KMS-11 (cell line): Measurements from ENCODE around the gene SHC3.

ENCODE experiments used
- H2AFZ ChIP-seq: fragments of 200-600 bp; sonication (generic); 2 replicates; pipeline ENCODE4 v1.6.1; 2016; ENCODE audit warnings: antibody characterized with exemption, mixed run types, low read depth
- H3K27ac ChIP-seq: fragments of 200-600 bp; sonication (generic); 2 replicates; pipeline ENCODE4 v1.6.1; 2016; ENCODE audit warnings: mild to moderate bottlenecking, mixed run types
- H3K27me3 ChIP-seq: fragments of 200-600 bp; sonication (generic); 2 replicates; pipeline ENCODE4 v1.6.1; 2017; ENCODE audit warnings: mild to moderate bottlenecking, low read depth, mixed run types, moderate library complexity; ENCODE audit not compliant: insufficient read depth
- H3K36me3 ChIP-seq: fragments of 200-600 bp; sonication (generic); 2 replicates; pipeline ENCODE4 v1.6.1; 2017; ENCODE audit warnings: mild to moderate bottlenecking, mixed run types; ENCODE audit not compliant: insufficient read depth
- H3K4me1 ChIP-seq: fragments of 200-600 bp; sonication (generic); 2 replicates; pipeline ENCODE4 v1.6.1; 2016; ENCODE audit warnings: mild to moderate bottlenecking, low read depth, mixed run types; ENCODE audit not compliant: poor library complexity, severe bottlenecking
- H3K4me2 ChIP-seq: fragments of 200-600 bp; sonication (generic); 2 replicates; pipeline ENCODE4 v1.7.0; 2016; ENCODE audit warnings: mild to moderate bottlenecking, mixed run types
- H3K4me3 ChIP-seq: fragments of 200-600 bp; sonication (generic); IDR thresholded peaks from 2 replicates; pipeline ENCODE4 v1.6.1; 2017; ENCODE audit warnings: low read depth, low read length, mixed read lengths; ENCODE audit not compliant: insufficient read depth
- H3K79me2 ChIP-seq: fragments of 200-600 bp; sonication (generic); 2 replicates; pipeline ENCODE4 v1.6.1; 2016; ENCODE audit warnings: low read depth, mixed run types; ENCODE audit not compliant: insufficient read depth
- H3K9ac ChIP-seq: fragments of 200-600 bp; sonication (generic); 2 replicates; pipeline ENCODE4 v1.6.1; 2016; ENCODE audit warnings: mild to moderate bottlenecking, mixed run types
- H4K20me1 ChIP-seq: fragments of 200-600 bp; sonication (generic); 2 replicates; pipeline ENCODE4 v1.6.1; 2016; ENCODE audit warnings: mild to moderate bottlenecking, mixed run types; ENCODE audit not compliant: insufficient read depth
- TF ChIP-seq, protein P1 (sequence below): fragments of 200-600 bp; sonication (generic); conservative IDR thresholded peaks from 2 replicates; pipeline ENCODE4 v1.6.1; 2017; ENCODE audit warnings: low read depth, mild to moderate bottlenecking, antibody characterized with exemption, low read length, moderate library complexity, mixed read lengths

SHC3 gene, protein sequence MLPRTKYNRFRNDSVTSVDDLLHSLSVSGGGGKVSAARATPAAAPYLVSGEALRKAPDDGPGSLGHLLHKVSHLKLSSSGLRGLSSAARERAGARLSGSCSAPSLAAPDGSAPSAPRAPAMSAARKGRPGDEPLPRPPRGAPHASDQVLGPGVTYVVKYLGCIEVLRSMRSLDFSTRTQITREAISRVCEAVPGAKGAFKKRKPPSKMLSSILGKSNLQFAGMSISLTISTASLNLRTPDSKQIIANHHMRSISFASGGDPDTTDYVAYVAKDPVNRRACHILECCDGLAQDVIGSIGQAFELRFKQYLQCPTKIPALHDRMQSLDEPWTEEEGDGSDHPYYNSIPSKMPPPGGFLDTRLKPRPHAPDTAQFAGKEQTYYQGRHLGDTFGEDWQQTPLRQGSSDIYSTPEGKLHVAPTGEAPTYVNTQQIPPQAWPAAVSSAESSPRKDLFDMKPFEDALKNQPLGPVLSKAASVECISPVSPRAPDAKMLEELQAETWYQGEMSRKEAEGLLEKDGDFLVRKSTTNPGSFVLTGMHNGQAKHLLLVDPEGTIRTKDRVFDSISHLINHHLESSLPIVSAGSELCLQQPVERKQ

DNA sequence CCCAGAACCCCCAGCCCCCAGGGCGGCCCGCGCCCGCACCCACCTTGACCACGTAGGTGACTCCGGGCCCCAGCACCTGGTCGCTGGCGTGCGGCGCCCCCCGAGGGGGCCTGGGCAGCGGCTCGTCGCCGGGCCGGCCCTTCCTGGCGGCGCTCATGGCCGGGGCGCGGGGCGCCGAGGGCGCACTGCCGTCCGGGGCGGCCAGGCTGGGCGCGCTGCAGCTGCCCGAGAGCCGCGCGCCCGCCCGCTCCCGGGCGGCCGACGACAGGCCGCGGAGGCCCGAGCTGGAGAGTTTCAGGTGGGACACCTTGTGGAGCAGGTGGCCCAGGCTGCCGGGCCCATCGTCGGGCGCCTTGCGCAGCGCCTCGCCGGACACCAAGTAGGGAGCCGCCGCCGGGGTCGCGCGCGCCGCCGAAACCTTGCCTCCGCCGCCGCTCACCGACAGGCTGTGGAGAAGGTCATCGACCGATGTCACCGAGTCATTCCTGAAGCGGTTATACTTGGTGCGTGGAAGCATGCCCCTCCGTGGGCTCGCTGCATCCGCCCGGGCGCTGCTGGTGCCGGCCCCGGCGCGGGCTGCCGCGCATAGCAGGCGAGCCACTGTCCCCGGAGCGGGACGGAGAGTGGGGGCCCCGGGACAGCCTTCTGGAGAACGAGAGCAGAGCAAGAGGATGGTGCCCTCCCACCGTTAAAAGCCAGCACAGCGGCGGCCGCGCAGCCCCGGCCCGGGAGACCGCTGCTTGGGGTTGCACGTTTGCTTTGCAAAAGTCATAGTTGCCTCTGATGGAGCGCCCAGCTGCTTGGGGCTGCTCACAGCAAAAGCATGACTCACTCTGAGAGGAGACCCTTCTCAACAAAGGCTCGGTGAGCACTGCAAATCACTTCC is at the start of gene SHC3:
SHC3 (minus strand) TSS at position 875 of the 886 bp plus-strand sequence; CDS start at position 517, 358 bp downstream.
- Histone ChIP-seq H3K27me3 (no peaks in the 10 kb centered on the region), H3K27ac (no peak within 1 kb of the TSS), H4K20me1 (no peaks in the 10 kb centered on the region), H3K36me3 (no peaks in the 10 kb centered on the region), H3K79me2 (no peaks in the 10 kb centered on the region), H3K4me3 (no peak within 1 kb of the TSS), H3K9ac (no peak within 1 kb of the TSS), H2AFZ (no peak within 1 kb of the TSS), H3K4me2 (no peak within 1 kb of the TSS), H3K4me1 (no peaks in the 10 kb centered on the region)
- TF ChIP-seq, protein P1, sequence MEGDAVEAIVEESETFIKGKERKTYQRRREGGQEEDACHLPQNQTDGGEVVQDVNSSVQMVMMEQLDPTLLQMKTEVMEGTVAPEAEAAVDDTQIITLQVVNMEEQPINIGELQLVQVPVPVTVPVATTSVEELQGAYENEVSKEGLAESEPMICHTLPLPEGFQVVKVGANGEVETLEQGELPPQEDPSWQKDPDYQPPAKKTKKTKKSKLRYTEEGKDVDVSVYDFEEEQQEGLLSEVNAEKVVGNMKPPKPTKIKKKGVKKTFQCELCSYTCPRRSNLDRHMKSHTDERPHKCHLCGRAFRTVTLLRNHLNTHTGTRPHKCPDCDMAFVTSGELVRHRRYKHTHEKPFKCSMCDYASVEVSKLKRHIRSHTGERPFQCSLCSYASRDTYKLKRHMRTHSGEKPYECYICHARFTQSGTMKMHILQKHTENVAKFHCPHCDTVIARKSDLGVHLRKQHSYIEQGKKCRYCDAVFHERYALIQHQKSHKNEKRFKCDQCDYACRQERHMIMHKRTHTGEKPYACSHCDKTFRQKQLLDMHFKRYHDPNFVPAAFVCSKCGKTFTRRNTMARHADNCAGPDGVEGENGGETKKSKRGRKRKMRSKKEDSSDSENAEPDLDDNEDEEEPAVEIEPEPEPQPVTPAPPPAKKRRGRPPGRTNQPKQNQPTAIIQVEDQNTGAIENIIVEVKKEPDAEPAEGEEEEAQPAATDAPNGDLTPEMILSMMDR: no peak

DNA sequence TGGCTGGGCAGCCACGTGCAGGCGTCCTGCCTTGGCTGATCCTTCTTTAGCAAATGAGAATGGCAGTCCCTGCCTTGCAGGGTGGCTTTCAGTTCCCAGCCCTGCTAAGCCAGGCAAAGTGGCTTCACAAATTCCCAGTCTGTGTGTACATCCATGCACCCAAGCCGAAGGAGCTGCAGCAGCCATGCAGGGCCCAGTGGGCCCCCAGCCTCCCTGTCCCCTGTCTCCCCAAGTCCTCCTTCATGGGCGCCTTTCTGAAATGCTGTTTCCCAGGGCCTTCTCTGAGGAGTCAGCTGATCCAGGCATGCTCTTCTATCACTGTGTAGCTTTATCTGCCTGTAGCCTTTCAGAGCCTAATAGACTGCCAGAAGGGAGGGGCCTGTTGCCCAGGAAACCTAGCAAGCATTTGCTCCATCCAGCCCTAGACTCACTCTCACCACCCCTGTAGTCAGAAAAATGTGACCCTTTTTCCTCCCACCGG is 47.4 kb upstream of the SHC3 start:
- H3K4me2 ChIP-seq: no peak overlapping the region
- no peak overlapping the region for H2AFZ ChIP-seq
- no peaks in the 10 kb centered on the region for H3K36me3 ChIP-seq
- H3K4me3 ChIP-seq: no peak overlapping the region
- TF ChIP-seq, protein P1: no peak
- H3K4me1 ChIP-seq: no peaks in the 10 kb centered on the region
- H3K9ac ChIP-seq: no peak overlapping the region
- no peak overlapping the region for H3K27ac ChIP-seq
- H3K27me3 ChIP-seq: no peaks in the 10 kb centered on the region
- H4K20me1 ChIP-seq: no peaks in the 10 kb centered on the region
- H3K79me2 ChIP-seq: no peaks in the 10 kb centered on the region

DNA sequence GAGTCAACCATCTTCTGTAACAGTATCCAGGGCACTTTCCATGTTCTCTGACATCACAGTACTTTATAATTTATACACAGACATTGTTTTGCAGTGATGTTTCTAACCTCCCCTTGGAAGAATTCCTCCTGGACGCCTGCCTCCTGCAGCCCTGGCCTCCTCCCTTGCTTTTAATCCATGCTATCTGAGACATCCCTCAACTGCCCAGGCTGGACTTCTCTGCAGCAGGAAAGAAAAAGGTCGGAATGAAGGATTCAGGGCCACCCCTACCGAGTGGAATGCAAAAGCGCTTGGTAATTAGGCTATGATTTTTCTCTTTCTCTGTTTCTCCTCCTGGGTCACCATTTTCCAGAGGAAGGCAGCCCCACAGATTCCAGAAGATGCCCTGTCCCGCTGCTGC is 47.0 kb upstream of the SHC3 start:
- H3K4me3 ChIP-seq: no peak overlapping the region
- no peaks in the 10 kb centered on the region for H3K27me3 ChIP-seq
- no peaks in the 10 kb centered on the region for H3K79me2 ChIP-seq
- no peak overlapping the region for H3K9ac ChIP-seq
- no peak overlapping the region for H2AFZ ChIP-seq
- H3K27ac ChIP-seq: no peak overlapping the region
- no peaks in the 10 kb centered on the region for H4K20me1 ChIP-seq
- TF ChIP-seq, protein P1: no peak
- no peaks in the 10 kb centered on the region for H3K36me3 ChIP-seq
- no peaks in the 10 kb centered on the region for H3K4me1 ChIP-seq
- H3K4me2 ChIP-seq: no peak overlapping the region

DNA sequence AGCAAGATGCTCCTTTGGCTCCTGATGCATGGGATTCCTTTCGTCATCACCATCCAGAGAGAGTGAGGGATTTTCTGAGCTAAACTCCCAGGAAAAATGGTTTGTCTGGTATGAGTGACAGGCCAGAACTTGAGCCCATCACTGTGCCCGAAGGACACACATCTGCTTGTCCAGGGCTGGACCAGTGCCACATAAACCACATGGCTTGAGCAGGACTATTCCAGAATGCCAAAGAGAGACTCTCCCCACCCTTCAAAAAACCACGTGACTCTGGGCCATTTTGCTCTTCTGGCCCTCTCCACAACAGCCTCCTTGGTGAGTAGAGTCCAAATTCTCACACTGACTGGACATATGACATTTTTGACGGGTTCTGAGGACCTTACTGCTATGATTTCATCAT is 46.4 kb upstream of the SHC3 start:
- H3K4me1 ChIP-seq: no peaks in the 10 kb centered on the region
- no peaks in the 10 kb centered on the region for H3K36me3 ChIP-seq
- no peak overlapping the region for H3K4me2 ChIP-seq
- no peak overlapping the region for H2AFZ ChIP-seq
- H3K27me3 ChIP-seq: no peaks in the 10 kb centered on the region
- TF ChIP-seq, protein P1: no peak
- no peak overlapping the region for H3K9ac ChIP-seq
- no peak overlapping the region for H3K4me3 ChIP-seq
- no peaks in the 10 kb centered on the region for H4K20me1 ChIP-seq
- no peak overlapping the region for H3K27ac ChIP-seq
- no peaks in the 10 kb centered on the region for H3K79me2 ChIP-seq
